ENCODE data around the gene MKLN1.

The MKLN1 gene

GRCh38 chr7:131335639-131336381 lies 8.1 kb downstream of the MKLN1 start:
- H3K27ac ChIP-seq (ENCODE audit: low read length) = no peak overlapping the region
- H3K9ac ChIP-seq (ENCODE audit: low read depth, low read length) = no peak overlapping the region
- H3K27me3 ChIP-seq (ENCODE audit: insufficient read depth, low read length) = no peaks in the 10 kb centered on the region
- no peaks in the 10 kb centered on the region for H3K4me1 ChIP-seq (ENCODE audit: insufficient read depth, low read length)
- H3K9me3 ChIP-seq (ENCODE audit: insufficient read depth, low read depth, low read length) = peaks cover 19% of the 10 kb centered on the region; the same call in 1 of the 2 replicates
- no peak overlapping the region for H3K4me3 ChIP-seq (ENCODE audit: low read length)
- H3K36me3 ChIP-seq (ENCODE audit: insufficient read depth, low read depth, low read length) = no peaks in the 10 kb centered on the region

GRCh38 chr7:131336956-131337355 lies 9.3 kb downstream of the MKLN1 start:
- H3K36me3 ChIP-seq (ENCODE audit: insufficient read depth, low read depth, low read length) = no peaks in the 10 kb centered on the region
- H3K9me3 ChIP-seq (ENCODE audit: insufficient read depth, low read depth, low read length) = peaks cover 19% of the 10 kb centered on the region; the same call in 1 of the 2 replicates
- H3K27ac ChIP-seq (ENCODE audit: low read length) = no peak overlapping the region
- no peak overlapping the region for H3K9ac ChIP-seq (ENCODE audit: low read depth, low read length)
- no peaks in the 10 kb centered on the region for H3K27me3 ChIP-seq (ENCODE audit: insufficient read depth, low read length)
- H3K4me1 ChIP-seq (ENCODE audit: insufficient read depth, low read length) = peaks cover 4% of the 10 kb centered on the region
- no peak overlapping the region for H3K4me3 ChIP-seq (ENCODE audit: low read length)

DNA sequence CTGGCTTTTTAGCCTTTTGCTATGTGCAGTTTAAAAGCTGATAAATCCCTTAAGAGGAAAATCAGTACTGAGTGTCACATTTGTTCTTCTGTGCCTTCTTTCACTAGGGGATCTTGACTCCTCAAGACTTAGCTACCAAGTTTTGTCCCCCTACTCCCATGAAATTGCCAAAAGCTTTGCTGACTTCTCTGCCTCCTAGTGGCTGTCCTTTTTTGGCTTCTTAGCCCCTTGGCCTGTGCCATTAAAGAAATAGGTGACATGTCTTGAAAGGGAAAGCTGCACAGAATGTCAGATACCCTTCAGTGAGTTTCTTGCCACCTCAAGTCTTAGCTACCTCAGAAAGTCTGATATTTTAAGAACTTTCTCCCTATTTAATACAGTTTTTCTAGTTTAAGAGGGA lies 10.5 kb downstream of the MKLN1 start:
- no peak overlapping the region for H3K9ac ChIP-seq (ENCODE audit: low read depth, low read length)
- H3K4me3 ChIP-seq (ENCODE audit: low read length) = no peak overlapping the region
- no peaks in the 10 kb centered on the region for H3K36me3 ChIP-seq (ENCODE audit: insufficient read depth, low read depth, low read length)
- H3K4me1 ChIP-seq (ENCODE audit: insufficient read depth, low read length) = peaks cover 7% of the 10 kb centered on the region
- H3K27me3 ChIP-seq (ENCODE audit: insufficient read depth, low read length) = no peaks in the 10 kb centered on the region
- peaks cover 19% of the 10 kb centered on the region; the same call in 1 of the 2 replicates for H3K9me3 ChIP-seq (ENCODE audit: insufficient read depth, low read depth, low read length)
- H3K27ac ChIP-seq (ENCODE audit: low read length) = no peak overlapping the region

GRCh38 chr7:131338691-131339390 lies 11.2 kb downstream of the MKLN1 start:
- no peaks in the 10 kb centered on the region for H3K27me3 ChIP-seq (ENCODE audit: insufficient read depth, low read length)
- no peaks in the 10 kb centered on the region for H3K36me3 ChIP-seq (ENCODE audit: insufficient read depth, low read depth, low read length)
- peaks cover 19% of the 10 kb centered on the region; the same call in 1 of the 2 replicates for H3K9me3 ChIP-seq (ENCODE audit: insufficient read depth, low read depth, low read length)
- H3K4me1 ChIP-seq (ENCODE audit: insufficient read depth, low read length) = peaks cover 7% of the 10 kb centered on the region
- H3K9ac ChIP-seq (ENCODE audit: low read depth, low read length) = no peak overlapping the region
- no peak overlapping the region for H3K27ac ChIP-seq (ENCODE audit: low read length)
- H3K4me3 ChIP-seq (ENCODE audit: low read length) = no peak overlapping the region

DNA sequence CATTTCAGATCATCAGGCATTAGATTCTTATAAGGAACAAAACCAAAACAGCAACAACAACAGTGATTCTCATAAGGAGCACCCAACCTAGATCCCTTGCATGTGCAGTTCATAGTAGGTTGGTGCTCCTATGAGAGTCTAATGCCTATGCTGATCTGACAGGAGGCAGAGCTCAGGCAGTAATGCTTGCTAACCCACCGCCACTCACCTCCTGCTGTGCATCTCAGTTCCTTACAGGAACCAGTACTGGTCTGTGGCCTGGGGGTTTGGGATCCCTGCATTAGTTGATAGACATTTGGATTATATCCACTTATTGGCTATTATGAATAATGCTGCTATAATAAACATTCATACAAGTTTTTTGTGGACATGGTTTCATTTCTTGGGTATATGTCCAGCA lies 14.0 kb downstream of the MKLN1 start:
- Histone ChIP-seq H3K27me3 (ENCODE audit: insufficient read depth, low read length) (no peaks in the 10 kb centered on the region), H3K4me1 (ENCODE audit: insufficient read depth, low read length) (peaks cover 7% of the 10 kb centered on the region), H3K4me3 (ENCODE audit: low read length) (no peak overlapping the region), H3K27ac (ENCODE audit: low read length) (no peak overlapping the region), H3K9ac (ENCODE audit: low read depth, low read length) (no peak overlapping the region), H3K9me3 (ENCODE audit: insufficient read depth, low read depth, low read length) (peaks cover 6% of the 10 kb centered on the region; the same call in 1 of the 2 replicates), H3K36me3 (ENCODE audit: insufficient read depth, low read depth, low read length) (no peaks in the 10 kb centered on the region)

DNA sequence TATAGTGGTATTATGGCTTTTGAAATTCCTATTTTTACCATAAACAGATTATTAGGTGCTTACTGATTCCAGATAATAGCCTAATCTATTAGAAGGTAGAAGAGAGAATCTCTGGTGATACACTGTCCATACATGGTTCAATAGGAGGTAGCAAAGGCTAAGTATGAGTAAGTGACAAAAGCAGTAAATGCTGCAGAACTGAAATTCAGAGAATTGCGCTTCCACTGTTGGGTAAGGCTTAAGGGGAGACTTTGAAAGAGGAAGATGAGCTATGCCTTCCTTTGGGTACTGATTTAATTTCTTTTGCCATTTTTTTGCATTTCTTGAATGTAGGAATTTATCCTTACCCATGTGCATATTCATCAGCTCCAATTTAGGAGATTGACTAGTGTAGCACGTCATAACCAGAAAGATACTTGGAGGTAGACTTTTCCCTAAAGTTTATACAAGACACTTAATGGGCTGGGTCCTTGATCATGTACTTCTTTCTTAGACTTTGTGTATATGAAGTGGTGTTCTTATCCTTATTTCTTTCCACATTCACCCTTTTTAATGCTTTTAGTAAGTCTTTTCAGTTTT lies 15.3 kb downstream of the MKLN1 start:
- Histone ChIP-seq H3K9me3 (ENCODE audit: insufficient read depth, low read depth, low read length) (no peaks in the 10 kb centered on the region), H3K4me3 (ENCODE audit: low read length) (no peak overlapping the region), H3K27me3 (ENCODE audit: insufficient read depth, low read length) (no peaks in the 10 kb centered on the region), H3K27ac (ENCODE audit: low read length) (no peak overlapping the region), H3K4me1 (ENCODE audit: insufficient read depth, low read length) (peaks cover 18% of the 10 kb centered on the region), H3K36me3 (ENCODE audit: insufficient read depth, low read depth, low read length) (no peaks in the 10 kb centered on the region), H3K9ac (ENCODE audit: low read depth, low read length) (no peak overlapping the region)

- peak overlapping the region; percentile 10; the same call in 1 of the 2 replicates for H3K9ac ChIP-seq (ENCODE audit: low read depth, low read length)
- peak overlapping the region; percentile 11; the same call in 1 of the 2 replicates for H3K4me3 ChIP-seq (ENCODE audit: low read length)
- no peak overlapping the region for H3K27ac ChIP-seq (ENCODE audit: low read length)
- no peaks in the 10 kb centered on the region for H3K9me3 ChIP-seq (ENCODE audit: insufficient read depth, low read depth, low read length)
- H3K36me3 ChIP-seq (ENCODE audit: insufficient read depth, low read depth, low read length) = no peaks in the 10 kb centered on the region
- H3K4me1 ChIP-seq (ENCODE audit: insufficient read depth, low read length) = peaks cover 16% of the 10 kb centered on the region
- no peaks in the 10 kb centered on the region for H3K27me3 ChIP-seq (ENCODE audit: insufficient read depth, low read length)
Measured at GRCh38 chr7:131346885-131347592, 19.4 kb downstream of the MKLN1 start.

DNA sequence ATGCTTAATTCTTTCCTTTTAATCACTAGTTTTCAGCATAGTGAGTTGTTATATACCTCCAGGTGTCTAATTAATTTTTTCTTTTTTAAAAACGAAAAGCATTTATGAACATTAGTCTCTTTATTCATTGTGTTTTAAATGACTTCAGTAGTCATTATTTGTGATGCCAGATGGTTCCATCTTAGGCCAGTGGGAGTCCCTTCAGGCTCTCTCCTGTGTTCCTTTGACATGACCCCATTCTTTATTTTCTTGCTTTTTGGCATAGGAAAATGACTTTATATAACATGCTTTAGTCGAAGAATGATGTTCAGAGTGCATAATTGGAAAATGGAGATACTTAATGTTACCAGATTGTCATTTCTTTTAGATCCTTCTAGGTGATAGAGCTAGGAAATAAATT lies 24.4 kb downstream of the MKLN1 start:
- Histone ChIP-seq H3K9ac (ENCODE audit: low read depth, low read length) (no peak overlapping the region), H3K4me3 (ENCODE audit: low read length) (no peak overlapping the region), H3K36me3 (ENCODE audit: insufficient read depth, low read depth, low read length) (no peaks in the 10 kb centered on the region), H3K27me3 (ENCODE audit: insufficient read depth, low read length) (no peaks in the 10 kb centered on the region), H3K27ac (ENCODE audit: low read length) (no peak overlapping the region), H3K9me3 (ENCODE audit: insufficient read depth, low read depth, low read length) (no peaks in the 10 kb centered on the region), H3K4me1 (ENCODE audit: insufficient read depth, low read length) (peaks cover 21% of the 10 kb centered on the region)

DNA sequence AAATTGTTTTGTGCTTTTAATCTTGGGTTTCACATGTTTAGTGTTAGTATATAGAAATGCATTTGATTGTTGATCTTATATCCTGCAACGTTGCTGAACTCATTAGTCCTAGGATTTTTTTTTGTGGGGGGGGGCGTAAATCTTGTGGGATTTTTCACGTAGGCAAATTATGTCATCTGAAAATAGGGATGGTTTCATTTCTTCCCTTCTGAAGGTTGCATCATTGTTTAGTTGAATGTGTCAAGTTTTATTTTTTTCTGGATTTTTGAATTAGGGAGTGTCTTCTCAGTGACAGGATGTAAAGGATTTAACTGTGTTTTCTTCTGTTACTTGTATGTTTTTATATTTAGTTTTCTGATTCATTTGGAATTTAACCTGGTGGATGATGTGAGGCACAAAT lies 26.7 kb downstream of the MKLN1 start:
- no peak overlapping the region for H3K9ac ChIP-seq (ENCODE audit: low read depth, low read length)
- H3K4me3 ChIP-seq (ENCODE audit: low read length) = no peak overlapping the region
- no peak overlapping the region for H3K27ac ChIP-seq (ENCODE audit: low read length)
- H3K9me3 ChIP-seq (ENCODE audit: insufficient read depth, low read depth, low read length) = no peaks in the 10 kb centered on the region
- H3K27me3 ChIP-seq (ENCODE audit: insufficient read depth, low read length) = no peaks in the 10 kb centered on the region
- no peaks in the 10 kb centered on the region for H3K36me3 ChIP-seq (ENCODE audit: insufficient read depth, low read depth, low read length)
- H3K4me1 ChIP-seq (ENCODE audit: insufficient read depth, low read length) = peaks cover 28% of the 10 kb centered on the region

- Histone ChIP-seq H3K9me3 (ENCODE audit: insufficient read depth, low read depth, low read length) (no peaks in the 10 kb centered on the region), H3K27ac (ENCODE audit: low read length) (no peak overlapping the region), H3K4me1 (ENCODE audit: insufficient read depth, low read length) (peaks cover 34% of the 10 kb centered on the region), H3K9ac (ENCODE audit: low read depth, low read length) (no peak overlapping the region), H3K36me3 (ENCODE audit: insufficient read depth, low read depth, low read length) (no peaks in the 10 kb centered on the region), H3K27me3 (ENCODE audit: insufficient read depth, low read length) (no peaks in the 10 kb centered on the region), H3K4me3 (ENCODE audit: low read length) (no peak overlapping the region)
Measured at GRCh38 chr7:131355917-131356777, 28.5 kb downstream of the MKLN1 start.

Measured in iPS-20b (cell line).